Myocyte (in vitro differentiated cells): ENCODE measurements around the gene TAF3. TPM values are rescaled to one million over a fixed set of nuclear protein-coding genes. Genes with fewer than 3 reads are reported as not detected.

Experiments
- DNase-seq: peaks from one replicate; pipeline ENCODE4 v3.0.0-alpha.2; 2012; ENCODE audit warnings: low read depth
- total RNA-seq: library from RNA; depleted of rRNA; stranded (reverse); fragments of >200 nt; gene quantifications from 2 replicates; pipeline ENCODE4 v1.2.3, GENCODE V29; 2014

Gene TAF3
- total RNA-seq, 1 donor from 2014 or later, result 3.1 TPM

- DNase-seq, result no peak
Observed at GRCh38 chr10:7876541-7877127, 58.3 kb downstream of the TAF3 start.

DNA sequence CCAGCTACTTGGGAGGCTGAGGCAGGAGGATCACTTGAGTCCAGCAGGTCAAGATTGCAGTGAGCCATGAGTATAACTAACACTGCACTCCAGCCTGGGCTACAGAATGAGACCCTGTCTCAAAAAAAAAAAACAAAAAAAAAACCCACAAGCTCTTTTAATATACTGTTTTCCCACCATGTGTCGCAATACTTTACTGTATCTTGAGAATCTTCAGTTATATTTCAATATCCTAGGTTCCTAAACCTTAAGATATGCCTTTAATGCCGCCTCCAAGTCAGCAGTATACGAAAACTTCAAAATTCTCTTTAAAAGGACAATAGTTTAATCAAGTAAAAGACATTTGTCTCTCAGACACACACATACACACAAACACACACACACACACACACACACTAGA, 62.8 kb downstream of the TAF3 start:
- DNase-seq, result no peak

DNA sequence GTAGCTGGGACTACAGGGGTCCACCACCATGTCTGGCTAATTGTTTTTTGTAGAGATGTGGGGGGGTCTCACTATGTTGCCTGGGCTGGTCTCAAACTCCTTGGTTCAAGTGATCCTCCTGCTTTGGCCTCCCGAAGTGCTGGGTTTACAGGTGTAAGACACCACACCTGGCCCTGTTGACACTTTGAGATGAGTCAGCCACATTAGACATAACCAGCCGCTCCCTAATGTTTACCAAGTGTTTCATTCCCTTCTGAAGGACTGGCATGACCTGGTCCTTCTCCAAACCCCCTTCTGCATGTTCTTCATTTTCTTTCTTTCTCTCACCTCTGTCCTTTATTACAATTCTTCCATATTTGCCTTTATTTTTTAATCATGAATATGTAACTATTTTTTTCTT, 67.8 kb downstream of the TAF3 start:
- no peak for DNase-seq

DNA sequence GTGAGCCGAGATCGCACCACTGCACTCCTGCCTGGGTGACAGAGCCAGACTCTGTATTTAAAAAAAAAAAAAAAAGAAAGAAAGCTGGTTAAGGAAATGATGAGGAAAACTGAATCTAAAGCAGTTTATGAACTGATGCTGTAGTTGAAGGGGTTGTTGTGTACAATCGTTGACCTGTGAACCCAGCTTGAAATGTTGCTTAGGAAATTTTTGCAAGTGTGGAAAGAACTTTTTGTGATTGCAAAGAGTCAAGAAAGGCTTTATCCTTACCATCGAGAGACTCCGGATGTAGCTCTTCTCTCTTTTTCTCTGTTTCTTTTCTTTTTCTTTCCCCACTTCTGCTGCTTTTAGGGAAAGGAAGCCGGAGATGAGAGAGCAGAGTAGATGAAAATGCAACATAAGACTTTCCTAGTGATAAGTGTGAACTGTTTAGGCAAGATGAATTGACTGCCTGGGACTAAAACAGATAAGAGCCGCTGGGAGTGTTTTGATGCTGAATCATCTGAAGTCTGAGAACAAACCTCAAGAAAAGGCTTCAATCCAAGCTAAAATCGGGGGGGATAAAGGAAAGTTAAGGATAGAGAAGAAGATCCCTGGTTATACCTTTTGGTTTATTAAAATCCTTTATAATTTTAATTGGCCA, 69.0 kb downstream of the TAF3 start:
- DNase-seq, result no peak

- no peak for DNase-seq
Observed at GRCh38 chr10:7889947-7890542, 71.7 kb downstream of the TAF3 start.

DNA sequence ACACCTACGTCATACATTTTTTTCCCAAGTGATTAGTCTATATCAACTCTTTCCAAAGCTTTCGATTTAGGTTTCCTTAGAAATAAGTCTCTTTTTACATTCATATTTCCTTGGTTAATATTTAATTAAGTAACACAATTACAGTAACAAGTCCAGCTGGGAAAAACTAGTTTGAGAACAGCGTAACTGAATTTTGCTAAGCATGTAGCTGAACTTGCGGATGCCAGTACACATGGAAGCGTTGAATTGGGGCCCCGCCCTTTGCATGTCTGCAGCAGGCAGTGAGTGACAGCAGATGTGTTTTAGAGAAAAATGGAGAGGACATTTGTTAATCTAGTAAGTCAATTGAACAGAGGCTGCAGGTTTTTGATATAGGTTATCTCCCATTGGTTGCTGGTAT, 72.5 kb downstream of the TAF3 start:
- no peak for DNase-seq

- DNase-seq, result no peak
Observed at GRCh38 chr10:7891634-7892033, 73.3 kb downstream of the TAF3 start.

DNA sequence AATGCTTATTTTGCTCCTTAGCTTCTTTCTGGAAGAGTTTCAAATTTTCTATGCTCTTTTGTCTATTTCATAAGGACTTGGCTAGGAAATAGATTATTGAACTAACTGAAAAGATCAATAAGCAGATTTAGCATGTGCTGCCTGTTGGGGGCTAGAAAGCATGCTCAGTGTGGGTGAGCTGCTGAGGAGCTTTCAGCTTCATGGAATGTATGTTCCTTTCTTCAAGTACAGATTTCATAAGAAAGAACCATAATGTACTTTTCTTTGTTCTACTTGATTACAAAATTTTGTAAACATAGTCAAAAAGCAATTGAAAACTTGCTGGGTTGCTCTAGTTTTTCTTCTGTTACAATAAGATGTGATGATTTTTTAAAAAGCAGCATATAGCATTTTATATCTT, 73.8 kb downstream of the TAF3 start:
- DNase-seq, result no peak

GRCh38 chr10:7895699-7896090, 77.4 kb downstream of the TAF3 start:
- DNase-seq, result no peak

DNA sequence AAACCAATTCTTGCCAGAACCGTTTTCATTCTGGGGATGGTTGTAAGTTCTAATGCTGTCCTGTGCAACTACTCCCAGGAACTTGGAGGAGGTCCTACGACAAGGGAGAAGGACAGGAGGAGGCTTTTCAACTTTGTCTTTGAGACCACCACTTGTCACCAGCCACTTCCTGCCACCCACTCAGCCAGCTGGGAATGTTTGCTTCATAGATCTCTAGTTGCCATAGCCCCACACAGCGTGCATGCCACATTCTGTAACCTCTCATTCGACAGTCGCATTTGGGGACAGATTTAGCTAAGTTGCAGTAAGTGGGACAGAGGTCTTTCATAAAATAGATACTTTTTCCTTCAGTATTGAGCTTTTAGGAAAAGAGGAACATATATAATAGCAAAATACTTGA, 78.0 kb downstream of the TAF3 start:
- DNase-seq, result no peak

DNA sequence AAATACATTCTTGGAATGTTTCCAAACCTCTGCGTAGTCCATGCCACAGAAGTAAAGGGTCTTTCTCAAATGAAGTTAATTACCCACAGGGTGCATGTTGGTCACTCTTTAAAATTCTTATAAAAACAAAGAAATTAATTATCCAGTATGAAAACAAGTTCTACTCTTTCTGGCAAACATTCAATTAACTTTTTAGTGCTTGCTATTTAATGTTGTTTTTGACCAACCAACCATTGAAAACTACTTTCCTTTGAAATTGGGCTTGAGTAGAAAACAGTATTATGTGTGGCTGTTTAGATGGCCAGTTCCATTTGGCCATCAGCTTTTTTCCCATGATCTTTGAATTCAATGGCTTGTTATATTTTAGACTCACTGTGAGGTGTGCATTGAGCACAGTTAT, 83.0 kb downstream of the TAF3 start:
- DNase-seq, result no peak

DNA sequence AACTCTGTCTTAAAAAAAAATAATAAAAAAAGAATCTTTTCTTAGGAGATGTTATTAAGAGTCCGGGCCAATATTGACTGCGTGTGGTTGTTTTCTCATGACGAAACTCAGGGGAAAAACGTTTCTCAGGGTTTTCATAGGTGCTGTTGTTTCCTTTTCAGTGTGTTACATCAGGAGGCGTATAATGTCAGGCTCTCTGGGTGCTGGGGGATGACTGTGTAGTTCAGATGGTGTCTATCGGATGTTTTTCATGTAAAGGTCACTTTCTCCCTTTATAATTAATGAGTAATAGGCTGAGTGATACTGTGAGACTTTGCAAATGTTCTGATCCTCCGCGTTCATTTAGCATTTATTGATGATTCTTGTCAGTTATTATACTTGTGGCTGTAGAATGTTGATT, 84.1 kb downstream of the TAF3 start:
- DNase-seq, result no peak

DNA sequence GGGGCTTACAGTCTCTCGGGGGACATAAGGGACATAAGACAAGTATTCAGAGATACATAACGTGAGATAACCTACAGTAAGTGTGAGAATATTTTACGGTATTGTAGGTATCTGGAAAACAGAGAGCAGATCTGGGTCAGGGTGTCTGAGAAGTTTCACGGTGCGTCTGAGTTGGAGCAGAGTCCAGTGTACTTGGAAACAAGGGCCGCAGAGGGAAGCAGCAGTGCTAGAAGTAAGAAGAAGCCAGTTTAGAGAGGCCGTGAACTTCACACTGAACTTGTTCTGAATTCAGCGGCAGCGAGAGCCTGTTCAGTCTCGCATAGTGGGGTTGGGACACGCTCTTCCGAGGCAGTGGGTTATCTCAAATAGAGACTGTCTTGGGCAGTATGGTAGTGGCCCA, 85.5 kb downstream of the TAF3 start:
- no peak for DNase-seq

GRCh38 chr10:7906128-7906527, 87.8 kb downstream of the TAF3 start:
- DNase-seq, result no peak

GRCh38 chr10:7908541-7909210, 90.4 kb downstream of the TAF3 start:
- DNase-seq, result peak; percentile 28

- DNase-seq, result peak; percentile 9
Observed at GRCh38 chr10:7913126-7913872, 95.0 kb downstream of the TAF3 start.

GRCh38 chr10:7915923-7916536, 97.7 kb downstream of the TAF3 start:
- DNase-seq, result no peak

DNA sequence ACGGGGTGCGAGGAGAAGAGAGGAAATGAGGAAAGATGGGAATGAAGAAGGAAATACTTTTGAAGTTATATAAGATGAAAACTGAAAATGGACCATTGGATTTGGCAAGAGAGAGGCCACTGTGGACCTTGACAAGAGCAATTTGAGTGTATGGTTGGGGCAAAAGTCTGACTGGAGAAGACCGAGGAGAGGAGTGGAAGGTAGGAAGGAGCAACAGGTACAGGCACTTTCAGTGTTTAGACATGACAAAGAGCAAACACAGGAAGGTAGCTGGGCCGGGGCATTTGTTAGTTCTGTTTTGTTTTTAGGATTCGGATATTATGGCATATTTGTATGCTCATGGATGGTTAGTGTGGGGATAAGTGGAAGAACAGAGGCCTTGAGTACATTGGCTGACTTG, 99.4 kb downstream of the TAF3 start:
- no peak for DNase-seq

DNA sequence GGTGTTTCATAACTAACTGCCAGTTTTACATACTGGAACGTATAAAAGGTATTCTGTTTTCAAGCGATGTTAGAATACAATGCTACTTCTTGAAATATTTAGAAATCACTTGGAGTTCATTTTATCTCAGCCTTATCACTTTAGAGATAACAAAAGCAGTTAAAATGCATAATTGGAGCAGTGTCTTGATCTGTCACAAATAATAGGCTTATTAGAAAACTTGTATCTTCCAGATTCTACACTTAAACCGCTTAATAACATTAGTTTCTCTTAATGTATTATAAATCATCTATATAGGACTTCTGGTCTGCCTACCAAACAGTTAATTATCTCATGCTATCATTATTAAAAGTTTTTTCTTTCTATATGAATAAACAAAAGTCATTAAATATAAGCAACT, 104.4 kb downstream of the TAF3 start:
- no peak for DNase-seq

GRCh38 chr10:7928536-7928935, 110.2 kb downstream of the TAF3 start:
- no peak for DNase-seq

DNA sequence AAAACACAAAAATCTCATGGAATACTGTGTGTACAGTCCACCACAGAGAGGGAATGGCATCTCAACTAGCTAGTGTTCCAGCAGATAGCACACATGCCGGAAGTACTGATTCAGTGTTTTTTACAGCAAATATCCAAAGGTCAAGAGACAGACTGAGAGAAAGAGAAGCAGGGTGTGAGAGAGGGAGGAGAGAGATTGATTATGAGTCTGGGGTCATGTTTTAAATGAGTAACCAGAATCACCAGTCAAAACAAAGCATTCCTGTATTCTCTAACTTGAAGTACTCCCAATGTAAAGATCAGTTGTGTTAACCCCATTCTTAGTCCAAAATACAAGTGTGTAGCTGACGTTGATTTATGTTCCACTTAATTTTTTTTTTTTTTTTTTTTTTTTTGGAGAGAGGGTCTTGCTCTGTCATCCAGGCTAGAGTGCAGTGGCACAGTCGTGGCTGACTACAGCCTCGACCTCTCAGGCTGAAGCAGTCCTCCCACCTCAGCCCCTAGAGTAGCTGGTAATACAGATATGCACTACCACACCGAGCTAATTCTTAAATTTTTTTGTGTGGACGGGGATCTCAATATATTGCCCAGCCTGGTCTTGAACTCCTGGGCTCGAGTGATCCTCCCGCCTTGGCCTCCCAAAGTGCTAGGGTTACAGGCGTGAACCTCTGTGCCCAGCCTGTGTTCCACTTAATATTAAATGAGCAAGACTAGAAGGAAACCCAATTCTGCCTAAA, 114.2 kb downstream of the TAF3 start:
- DNase-seq, result no peak
